ENCODE data around the gene PCK2.

PCK2 gene

DNA sequence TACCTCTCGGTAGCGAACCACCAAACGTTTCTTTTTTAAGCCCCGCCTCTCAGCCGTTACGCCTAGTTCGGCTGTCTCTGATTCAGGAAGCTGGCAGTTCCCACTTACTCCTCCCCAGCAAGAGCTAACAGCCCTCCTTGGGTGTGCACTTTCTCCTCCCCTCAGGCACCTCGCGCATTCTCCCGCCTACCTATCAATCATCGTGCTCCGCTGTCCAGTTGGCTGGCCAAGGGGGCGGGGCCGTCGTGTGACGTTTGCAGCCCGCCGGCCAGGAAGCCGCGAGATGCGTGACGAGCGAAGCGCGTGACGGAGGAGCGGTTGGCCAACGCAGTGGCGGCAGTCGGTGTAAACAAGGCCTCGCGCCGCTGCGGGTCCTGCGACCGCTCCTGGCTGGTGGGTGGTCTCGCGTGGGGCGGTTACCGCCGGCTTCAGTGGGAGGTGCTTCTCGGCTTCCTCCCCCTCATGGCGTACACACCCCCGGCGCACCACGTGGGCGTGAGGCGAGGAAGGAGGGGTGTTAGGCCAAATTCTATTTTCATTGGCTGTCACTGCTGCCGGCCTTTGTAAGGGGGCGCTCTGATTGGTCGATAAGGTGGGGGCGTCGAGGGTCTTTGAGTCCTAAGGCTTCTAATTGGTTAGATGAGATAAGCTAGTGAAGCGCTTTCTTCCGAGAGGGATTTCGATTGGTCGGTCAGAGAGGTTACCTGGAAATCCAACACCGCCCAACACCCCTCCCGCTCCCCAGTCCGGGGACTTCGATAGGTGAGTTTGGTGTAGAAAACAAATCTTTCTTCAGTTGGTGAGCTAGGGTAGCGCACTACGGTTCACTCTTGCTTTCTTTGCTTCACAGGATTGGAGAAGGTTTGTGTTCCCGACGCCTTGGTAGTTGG lies 20.7 kb downstream of the PCK2 start, which contains the start of the genes DCAF11 and NRL:
TSS of gene DCAF11 (plus strand) at position 246 of the 890 bp plus-strand sequence. CDS start 818 bp downstream, outside the sequence.
TSS of gene NRL (minus strand) at position 418 of the 890 bp plus-strand sequence. CDS start 32,101 bp downstream, outside the sequence.
- peak; percentile 94 to 98 (median 95) for DNase-seq (ENCODE audit: low read depth in 4 of 4, low spot score in 1 of 4)

DNA sequence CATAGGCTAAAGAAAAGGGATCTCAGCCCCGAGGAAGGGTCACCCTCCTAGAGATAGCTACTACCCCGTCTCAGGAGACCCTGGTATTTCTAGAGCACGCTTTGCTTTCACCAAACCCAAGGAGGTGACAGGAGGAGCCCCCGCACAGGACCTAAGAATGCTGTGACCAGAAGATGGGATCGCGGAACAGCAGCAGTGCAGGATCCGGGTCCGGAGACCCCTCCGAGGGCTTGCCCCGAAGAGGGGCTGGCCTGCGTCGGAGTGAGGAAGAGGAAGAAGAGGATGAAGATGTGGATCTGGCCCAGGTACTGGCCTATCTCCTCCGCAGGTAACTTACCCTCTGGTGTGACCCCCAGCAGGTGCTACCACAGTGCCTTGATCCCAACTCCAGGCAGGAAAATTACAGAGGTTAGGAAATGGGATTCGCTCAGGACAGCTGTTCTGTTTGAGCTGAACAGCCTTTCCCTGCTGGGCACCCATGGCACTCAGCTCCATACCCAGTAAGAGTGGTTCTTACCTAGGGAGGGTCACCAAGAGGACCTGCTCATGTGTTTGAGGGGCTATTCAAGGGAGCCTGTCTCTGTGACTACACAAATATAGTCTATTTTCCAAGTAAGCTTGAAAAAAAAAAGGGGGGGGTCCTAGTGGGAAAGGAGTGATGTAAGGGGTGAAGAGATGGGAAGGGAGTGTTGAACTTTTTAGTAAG lies 21.5 kb downstream of the PCK2 start:
- DNase-seq (ENCODE audit: low read depth in 4 of 4, low spot score in 1 of 4) = no peak

DNA sequence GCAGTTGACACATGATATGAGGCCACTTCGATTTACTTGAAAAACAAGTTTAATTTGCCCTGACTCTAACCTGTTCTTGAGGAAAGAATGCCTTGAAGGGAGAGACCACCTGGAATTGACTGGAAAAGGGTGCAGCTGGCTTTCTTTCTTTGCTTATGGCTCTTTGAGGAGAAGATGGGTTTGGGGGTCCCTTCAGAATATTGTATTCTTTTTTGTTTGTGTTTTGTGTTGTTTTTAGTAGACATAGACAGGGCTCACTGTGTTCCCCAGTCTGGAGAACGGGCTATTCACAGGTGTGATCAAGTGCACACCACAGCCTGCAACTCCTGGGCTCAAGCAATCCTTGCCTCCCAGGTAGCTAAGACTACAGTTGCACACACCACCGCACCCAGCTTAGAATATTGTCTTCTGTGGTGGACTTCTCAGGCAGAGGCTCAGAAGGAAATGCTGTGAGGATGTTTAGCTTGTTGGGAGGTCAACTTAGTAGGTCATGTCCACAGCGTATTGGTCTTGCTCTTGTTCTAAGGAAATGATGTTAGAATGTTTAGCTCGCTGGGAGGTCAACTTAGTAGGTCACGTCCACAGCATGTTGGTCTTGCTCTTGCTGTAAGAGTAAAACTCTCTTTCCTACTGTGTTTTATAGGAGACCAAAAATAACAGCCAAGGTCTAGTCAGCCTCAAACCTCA lies 22.2 kb downstream of the PCK2 start:
- DNase-seq (ENCODE audit: low read depth in 4 of 4, low spot score in 1 of 4) = no peak

DNA sequence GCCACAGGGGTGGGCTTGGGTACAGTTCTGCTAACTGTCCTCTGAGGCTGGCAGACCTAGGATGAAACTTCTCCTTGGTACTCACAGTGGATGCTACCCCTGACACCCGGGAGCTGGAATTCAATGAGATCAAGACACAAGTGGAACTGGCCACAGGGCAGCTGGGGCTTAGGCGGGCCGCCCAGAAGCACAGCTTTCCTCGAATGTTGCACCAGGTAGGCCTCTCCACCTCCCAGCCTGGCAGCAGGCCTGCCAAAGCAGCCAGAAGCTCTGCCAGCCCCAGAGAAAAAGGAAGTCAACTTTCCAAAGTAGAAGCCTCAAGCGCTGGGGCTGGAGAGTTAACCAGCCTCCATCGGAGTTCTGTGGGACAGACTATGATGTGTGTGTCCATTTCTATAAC lies 23.1 kb downstream of the PCK2 start:
- no peak for DNase-seq (ENCODE audit: low read depth in 4 of 4, low spot score in 1 of 4)

DNA sequence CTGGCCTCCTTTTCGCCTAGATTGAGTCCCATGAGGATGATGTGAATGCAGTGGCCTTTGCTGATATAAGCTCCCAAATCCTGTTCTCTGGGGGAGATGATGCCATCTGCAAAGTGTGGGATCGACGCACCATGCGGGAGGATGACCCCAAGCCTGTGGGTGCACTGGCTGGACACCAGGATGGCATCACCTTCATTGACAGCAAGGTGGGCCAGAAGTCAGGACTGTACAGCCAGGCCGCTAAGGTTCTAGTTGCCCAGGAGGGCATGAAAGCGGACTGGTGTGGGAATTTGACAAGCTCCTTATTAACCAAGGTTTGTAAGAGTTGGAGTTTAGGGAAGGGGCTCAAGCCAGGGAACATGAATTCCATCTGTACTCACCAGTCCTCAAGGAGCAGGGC lies 25.6 kb downstream of the PCK2 start:
- DNase-seq (ENCODE audit: low read depth in 4 of 4, low spot score in 1 of 4) = no peak

DNA sequence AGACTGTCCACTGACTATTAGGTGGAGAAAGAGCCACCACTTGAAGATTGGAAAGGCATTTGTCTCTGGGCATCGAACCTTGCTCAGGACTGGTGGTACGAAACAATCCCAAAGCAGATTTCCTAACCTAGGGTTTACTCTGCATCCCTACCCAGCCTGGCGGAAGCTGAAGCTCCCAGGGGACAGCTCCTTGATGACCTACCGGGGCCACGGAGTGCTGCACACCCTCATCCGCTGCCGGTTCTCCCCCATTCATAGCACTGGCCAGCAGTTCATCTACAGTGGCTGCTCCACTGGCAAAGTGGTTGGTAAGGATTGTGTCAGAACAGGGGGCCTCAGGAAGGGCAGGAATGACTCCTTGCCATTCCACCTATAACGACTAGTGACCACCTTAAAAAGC lies 27.1 kb downstream of the PCK2 start:
- DNase-seq (ENCODE audit: low read depth in 4 of 4, low spot score in 1 of 4) = no peak

DNA sequence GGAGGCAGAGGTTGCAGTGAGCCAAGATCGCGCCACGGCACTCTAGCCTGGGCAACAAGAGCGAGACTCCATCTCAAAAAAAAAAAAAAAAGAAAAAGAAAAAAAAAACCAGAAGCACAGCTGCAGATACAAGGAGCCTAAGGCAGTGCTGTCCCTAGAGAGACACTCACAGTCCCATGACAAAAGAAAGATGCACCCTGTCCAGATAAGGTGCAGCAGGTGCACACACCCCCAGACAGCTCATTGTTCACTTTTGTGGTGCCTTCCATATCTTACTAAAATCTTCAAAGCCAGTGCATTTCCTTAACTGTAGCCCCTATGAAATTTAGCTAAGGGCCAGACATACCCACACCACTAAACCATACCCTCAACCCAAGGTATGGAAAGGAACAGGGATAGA lies 28.3 kb downstream of the PCK2 start:
- no peak for DNase-seq (ENCODE audit: low read depth in 4 of 4, low spot score in 1 of 4)

DNA sequence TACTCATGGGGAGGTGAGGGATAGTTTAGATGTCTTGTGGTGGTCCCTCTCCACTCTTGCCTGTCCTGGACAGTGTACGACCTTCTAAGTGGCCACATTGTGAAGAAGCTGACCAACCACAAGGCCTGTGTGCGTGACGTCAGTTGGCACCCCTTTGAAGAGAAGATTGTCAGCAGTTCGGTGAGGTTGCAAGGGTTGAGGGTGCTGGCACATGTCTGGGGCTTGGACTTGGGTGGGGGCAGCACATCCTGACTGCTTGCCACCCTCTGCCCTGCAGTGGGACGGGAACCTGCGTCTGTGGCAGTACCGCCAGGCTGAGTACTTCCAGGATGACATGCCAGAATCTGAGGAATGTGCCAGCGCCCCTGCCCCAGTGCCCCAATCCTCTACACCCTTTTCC lies 28.8 kb downstream of the PCK2 start:
- DNase-seq (ENCODE audit: low read depth in 4 of 4, low spot score in 1 of 4) = no peak

DNA sequence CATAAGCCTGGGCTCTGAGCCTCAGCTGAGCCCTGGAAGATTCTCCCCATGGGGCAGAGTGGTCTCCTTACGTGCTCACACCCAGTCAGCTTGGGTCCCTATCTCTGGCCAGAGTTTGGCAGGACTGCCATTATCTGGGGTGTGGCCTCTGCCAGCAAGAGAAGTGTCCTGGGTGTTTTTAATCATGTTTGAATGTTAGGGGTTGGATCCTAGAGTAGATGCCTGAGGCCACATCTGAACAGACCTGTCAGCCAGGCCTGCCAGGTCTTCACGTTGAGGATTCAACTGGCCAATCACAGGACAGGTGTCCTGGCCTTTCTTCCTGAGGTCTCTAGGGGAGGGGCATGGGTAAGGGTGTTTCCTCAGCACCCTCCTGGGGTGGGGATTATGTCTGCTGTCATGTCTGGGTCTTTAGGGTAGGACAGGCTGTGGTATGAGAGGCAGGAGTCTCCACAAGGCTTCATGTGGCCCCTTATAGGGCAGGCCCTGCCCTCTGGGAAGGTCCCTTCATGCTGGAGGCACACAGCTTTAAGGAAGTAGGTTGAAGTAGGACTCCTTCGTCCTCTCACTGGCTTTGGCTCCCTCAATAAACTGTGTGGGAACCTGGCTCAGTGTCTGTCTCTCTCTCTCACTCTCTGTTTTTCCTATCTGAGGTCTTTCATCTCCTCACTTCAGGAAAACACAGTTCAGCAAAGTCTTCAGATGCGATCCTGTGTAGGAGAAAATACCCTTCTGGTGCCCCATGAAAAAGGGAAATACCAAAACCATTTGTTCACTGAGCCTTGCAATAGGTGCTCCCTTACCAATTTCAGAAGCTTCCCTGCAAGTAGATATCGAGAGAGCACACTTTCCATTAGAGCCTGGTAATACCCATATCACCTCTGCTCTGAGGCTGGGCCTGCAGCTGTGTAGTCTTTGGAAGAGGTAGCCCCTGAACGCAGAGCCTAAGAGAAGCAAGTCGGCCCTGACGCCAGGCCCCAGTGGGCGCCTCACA lies 29.6 kb downstream of the PCK2 start:
- no peak for DNase-seq (ENCODE audit: low read depth in 4 of 4, low spot score in 1 of 4)

DNA sequence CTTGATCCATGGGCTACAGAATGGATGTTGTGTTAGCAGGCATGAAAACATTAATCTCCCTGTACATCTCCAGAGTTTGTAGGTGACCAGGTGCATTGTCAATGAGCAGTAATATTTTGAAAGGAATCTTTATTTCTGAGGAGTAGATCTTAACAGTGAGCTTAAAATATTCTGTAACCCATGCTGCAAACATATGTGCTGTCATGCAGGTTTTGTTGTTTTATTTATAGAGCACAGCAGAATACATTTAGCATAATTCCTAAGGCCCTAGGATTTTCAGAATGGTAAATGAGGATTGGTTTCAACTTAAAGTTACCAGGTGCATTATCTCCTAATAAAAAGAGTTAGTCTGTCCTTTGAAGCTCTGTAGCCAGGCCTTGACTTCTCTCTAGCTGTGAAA lies 32.8 kb downstream of the PCK2 start:
- no peak for DNase-seq (ENCODE audit: low read depth in 4 of 4, low spot score in 1 of 4)

DNA sequence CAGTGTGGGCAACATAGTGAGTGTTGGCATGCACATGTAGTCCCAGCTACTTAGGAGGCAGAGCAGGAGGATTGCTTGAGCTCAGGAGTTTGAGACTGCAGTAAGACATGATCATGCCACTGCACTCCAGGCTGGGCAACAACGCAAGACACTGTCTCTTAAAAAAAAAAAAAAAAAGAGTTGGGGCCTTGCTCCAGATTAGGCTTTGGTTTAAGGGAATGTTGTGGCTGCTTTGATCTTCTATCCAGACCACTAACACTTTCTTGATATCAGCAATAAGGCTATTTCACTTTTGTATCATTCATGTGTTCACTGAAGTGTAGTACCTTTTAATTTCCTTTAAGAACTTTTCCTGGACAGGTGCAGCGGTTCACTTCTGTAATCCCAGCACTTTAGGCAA lies 33.6 kb downstream of the PCK2 start:
- DNase-seq (ENCODE audit: low read depth in 4 of 4, low spot score in 1 of 4) = no peak

DNA sequence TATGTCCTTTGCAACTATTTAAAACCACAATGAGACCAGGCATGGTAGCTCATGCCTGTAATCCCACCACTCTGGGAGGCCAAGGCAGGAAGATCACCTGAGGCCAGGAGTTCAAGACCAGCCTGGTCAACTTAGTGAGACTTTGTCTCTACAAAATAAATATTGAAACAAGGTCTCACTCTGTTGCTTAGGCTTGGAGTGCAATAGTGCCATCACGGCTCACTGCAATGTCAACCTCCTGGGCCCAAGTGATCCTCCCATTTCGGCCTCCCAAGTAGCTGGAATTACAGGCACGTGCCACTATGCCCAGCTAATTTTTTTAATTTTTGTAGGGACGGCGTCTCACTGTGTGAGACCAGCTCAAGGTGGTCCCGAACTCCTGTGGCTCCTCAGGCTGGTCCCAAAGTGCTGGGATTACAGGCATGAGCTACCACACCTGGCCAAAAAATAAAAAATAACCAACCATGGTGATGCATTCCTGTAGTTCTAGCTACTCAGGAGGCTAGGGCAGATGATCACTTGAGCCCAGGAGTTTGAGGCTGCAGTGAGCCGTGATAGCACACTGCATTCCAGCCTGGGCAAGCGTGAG lies 35.4 kb downstream of the PCK2 start:
- no peak for DNase-seq (ENCODE audit: low read depth in 4 of 4, low spot score in 1 of 4)

DNA sequence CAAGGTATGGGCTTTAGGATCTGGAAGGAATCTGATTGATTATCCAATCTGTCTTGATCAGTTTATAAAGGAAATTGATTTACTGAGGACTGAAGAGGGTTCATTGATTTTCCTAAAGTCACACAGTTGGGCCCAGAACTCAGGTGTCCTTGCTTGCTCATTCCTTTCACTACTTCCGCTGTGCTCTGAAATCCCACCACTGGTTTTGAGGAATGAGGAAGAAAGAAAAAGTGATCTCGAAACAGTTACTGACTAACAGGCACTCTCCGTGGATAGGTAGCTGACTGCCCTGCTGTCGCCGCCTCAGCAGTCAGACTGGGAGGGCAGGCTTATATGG lies 36.2 kb downstream of the PCK2 start, which contains the start of gene FITM1:
TSS of gene FITM1 (plus strand) at position 280 of the 337 bp plus-strand sequence. CDS start 905 bp downstream, outside the sequence.
- no peak for DNase-seq (ENCODE audit: low read depth in 4 of 4, low spot score in 1 of 4)

DNA sequence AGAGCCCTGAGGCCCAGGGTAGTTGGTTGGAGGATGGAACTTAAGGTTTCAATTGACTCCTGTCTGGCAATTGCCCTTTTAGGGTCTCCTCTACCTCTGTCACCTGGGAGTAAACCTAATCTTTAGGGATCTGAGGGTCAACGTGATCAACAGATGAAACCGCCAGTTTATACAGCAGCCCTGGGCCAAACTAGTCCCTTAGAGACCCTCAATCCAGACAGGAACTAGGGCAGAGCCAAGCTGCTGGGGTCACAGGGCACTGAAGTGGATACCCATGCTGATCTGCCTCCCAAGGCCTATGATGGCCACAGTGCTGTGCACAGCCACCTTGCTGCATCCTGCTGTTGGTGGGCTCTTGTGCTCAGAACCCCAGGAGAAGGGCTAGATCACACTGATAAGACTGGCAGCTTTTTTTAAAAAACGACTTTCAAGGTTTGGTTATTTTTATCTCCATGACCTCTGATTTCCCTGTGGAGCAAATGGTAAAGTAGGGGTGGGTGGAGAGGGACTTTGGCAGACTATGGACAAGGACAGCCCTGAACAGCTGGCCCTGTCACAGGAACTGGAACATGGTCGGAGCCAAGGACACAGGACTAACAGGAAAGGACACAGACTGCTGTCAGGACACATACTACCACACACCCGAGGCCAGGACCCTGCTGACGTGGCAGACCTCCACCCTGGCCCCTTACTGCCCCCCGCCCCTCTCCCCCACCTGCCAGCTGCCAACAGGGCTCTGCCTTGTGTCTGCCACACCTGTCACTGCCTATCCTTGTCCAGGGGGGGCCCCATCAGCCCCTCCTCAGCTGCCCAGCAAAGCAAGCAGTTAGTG lies 36.8 kb downstream of the PCK2 start:
- no peak for DNase-seq (ENCODE audit: low read depth in 4 of 4, low spot score in 1 of 4)

DNA sequence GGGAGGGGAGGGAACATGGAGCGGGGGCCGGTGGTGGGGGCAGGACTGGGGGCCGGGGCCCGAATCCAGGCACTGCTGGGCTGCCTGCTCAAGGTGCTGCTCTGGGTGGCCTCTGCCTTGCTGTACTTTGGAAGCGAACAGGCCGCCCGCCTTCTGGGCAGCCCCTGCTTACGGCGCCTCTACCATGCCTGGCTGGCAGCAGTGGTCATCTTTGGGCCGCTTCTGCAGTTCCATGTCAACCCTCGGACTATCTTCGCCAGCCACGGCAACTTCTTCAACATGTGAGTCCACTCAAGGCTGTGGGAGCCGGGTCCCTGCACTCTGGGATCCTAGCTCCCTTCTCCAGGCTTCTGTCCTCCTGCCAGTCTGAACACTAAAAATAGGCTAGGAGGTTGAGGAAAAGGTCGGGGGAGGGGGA lies 37.4 kb downstream of the PCK2 start:
- DNase-seq (ENCODE audit: low read depth in 4 of 4, low spot score in 1 of 4) = no peak

DNA sequence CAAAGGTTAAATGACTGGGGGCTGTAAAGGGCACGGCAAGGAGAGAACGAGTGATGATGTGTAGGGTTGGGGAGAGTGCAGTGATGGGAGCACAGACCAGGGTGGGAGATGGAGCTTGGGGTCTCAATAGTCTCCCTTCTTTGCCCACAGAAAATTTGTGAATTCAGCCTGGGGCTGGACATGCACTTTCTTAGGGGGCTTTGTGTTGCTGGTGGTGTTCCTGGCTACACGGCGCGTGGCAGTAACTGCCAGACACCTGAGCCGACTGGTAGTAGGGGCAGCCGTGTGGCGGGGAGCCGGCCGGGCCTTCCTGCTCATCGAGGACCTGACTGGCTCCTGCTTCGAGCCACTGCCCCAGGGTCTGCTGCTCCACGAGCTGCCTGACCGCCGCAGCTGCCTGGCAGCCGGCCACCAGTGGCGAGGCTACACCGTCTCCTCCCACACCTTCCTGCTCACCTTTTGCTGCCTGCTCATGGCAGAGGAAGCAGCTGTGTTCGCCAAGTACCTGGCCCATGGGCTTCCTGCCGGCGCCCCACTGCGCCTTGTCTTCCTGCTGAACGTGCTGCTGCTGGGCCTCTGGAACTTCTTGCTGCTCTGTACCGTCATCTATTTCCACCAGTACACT lies 38.1 kb downstream of the PCK2 start:
- no peak for DNase-seq (ENCODE audit: low read depth in 4 of 4, low spot score in 1 of 4)

DNA sequence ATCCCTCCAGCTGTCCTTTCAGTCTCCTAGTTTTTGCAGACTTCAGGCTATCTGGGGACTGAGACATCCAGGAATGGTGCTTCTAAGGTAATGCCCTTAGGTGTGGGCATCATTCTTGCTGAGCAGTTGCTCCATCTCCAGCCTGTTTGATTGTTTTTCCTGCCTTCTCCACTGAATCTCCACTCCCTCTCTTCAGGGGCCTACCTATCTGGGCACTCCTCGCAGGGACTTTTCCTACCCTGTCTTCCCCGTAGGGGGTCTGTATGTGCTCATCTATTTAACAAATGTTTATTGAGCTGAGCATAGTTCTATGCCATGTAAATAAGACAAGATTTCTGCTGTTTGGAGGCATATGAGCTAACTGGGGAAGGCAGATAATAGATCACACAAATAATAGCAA lies 38.9 kb downstream of the PCK2 start:
- DNase-seq (ENCODE audit: low read depth in 4 of 4, low spot score in 1 of 4) = no peak

DNA sequence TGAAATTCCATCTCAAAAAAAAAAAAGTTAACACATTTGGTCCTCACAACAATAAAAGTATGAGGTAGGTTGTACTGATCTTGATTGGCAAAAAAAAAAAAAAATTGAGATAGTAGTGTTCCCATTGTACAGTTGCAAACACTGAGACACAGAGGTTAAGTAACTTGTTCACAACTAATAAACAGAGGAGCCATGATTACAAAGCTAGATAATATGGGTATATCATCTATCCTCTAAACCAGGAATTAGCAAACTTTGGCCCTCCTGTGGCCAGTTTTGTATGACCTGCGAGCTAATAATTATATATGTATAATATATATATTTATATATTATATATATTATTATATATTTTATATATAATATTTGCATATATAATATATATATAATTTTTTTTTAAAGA lies 39.6 kb downstream of the PCK2 start:
- DNase-seq (ENCODE audit: low read depth in 4 of 4, low spot score in 1 of 4) = no peak

DNA sequence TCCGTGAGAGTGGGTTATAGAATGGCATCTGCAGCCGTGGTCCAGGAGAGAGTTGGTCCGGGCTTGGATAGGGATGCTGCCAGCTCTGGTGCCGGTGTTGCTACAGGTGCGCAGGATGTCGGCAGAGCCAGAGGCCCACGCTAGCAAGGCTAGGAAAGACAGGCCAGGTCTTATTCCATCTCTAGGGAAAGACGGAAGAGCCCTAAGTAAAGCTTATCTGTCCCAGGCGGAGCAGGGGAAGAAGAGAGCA lies 41.4 kb downstream of the PCK2 start:
- no peak for DNase-seq (ENCODE audit: low read depth in 4 of 4, low spot score in 1 of 4)
